NB4 (cell line): ENCODE measurements around the gene CFAP221.

Experiments
- MYC ChIP-seq: IDR thresholded peaks from 2 replicates; pipeline ENCODE4 v1.6.1; 2011; ENCODE audit warnings: low read depth, low read length
- POLR2A ChIP-seq: IDR thresholded peaks from 2 replicates; pipeline ENCODE4 v1.6.1; 2011; ENCODE audit warnings: mild to moderate bottlenecking; ENCODE audit not compliant: insufficient read length; ENCODE audit errors: extremely low read depth
- TF ChIP-seq, protein P1 (sequence below): IDR thresholded peaks from one replicate; pipeline ENCODE4 v1.5.1; 2012; ENCODE audit warnings: low read depth, low read length
- TF ChIP-seq, protein P2 (sequence below): IDR thresholded peaks from 2 replicates; pipeline ENCODE4 v1.6.1; 2011; ENCODE audit warnings: low read depth, low read length

DNA sequence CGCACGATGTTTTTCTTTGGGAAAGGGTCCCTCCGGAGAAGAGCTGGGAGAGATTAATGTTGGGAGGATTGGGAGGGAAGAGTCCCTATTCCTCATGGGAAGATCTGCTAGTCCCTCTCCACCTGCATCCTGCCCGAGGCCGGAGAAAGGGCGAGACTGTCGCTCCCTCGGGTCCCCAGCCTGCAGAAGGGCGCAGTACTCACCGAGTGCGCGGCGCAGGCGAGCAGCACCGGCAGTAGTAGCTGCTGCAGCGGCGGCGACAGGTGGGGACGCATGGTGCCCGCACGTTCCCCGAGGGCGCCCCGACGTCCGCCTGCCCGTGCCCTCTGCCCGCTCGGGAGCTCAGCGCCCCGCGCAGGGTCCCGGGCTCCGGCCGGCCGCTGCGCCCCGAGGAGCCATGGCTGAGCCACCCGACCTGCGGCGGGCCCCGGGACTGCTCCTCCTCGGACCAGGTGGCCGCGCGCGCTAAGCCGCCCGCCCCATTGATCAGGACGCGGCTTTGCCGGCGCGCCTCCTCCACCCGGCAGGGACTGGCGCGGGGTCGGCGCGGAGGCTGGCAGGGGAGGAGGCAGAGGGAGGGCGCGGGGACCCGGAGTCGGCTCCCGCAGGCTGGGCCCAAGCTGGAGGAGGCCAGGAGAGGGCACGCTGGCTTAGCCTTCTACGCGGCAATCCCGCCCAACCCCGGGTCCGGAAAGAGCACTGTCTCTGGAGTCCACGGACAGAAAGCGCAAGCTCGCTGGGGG, 20.1 kb upstream of the CFAP221 start, which contains the start of gene SCTR:
- TF ChIP-seq POLR2A (no peak), MYC (no peak)
- TF ChIP-seq, protein P1, sequence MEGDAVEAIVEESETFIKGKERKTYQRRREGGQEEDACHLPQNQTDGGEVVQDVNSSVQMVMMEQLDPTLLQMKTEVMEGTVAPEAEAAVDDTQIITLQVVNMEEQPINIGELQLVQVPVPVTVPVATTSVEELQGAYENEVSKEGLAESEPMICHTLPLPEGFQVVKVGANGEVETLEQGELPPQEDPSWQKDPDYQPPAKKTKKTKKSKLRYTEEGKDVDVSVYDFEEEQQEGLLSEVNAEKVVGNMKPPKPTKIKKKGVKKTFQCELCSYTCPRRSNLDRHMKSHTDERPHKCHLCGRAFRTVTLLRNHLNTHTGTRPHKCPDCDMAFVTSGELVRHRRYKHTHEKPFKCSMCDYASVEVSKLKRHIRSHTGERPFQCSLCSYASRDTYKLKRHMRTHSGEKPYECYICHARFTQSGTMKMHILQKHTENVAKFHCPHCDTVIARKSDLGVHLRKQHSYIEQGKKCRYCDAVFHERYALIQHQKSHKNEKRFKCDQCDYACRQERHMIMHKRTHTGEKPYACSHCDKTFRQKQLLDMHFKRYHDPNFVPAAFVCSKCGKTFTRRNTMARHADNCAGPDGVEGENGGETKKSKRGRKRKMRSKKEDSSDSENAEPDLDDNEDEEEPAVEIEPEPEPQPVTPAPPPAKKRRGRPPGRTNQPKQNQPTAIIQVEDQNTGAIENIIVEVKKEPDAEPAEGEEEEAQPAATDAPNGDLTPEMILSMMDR: no peak
- TF ChIP-seq, protein P2, sequence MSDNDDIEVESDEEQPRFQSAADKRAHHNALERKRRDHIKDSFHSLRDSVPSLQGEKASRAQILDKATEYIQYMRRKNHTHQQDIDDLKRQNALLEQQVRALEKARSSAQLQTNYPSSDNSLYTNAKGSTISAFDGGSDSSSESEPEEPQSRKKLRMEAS: no peak
